ENCODE measurements around the gene G3BP1. TPM values are rescaled to one million over a fixed set of nuclear protein-coding genes. Genes with fewer than 3 reads are reported as not detected.
"Not testable (repeated sequence)": the region's sequence is repeated elsewhere in the genome, so short reads cannot be mapped to it uniquely, and the experiment has no call there.

G3BP1 gene
- total RNA-seq, 4 donors from 2014 or later: 35.4 to 88.6 (median 66.7) TPM

GRCh38 chr5:151855701-151856100 lies 83.9 kb downstream of the G3BP1 start:
- Histone ChIP-seq H3K27ac (no peak overlapping the region), H3K36me3 (no peaks in the 10 kb centered on the region), H3K4me3 (no peak overlapping the region), H3K4me1 (no peaks in the 10 kb centered on the region), H3K9me3 (no peaks in the 10 kb centered on the region), H3K27me3 (no peaks in the 10 kb centered on the region)
- in situ Hi-C loops (cut with MboI; ENCODE audit: low pct_ligation_motif_present in 1 of 4, low pct_unique_long_range_greater_than_20kb in 1 of 4, low sequenced_read_pairs in 3 of 4): no loop called here
- 87 to 90% methylated on average over 4 of the region's 4 CpGs for WGBS, 2 donors (ENCODE audit: low coverage in 1 of 2)
- DNase-seq: no peak
- TF ChIP-seq POLR2A (IDR thresholded peaks at IDR 0.05): no peak
- no peak for TF ChIP-seq CTCF (IDR thresholded peaks at IDR 0.05)
- no peak for TF ChIP-seq EP300 (IDR thresholded peaks at IDR 0.05; ENCODE audit: low read depth)
- TF ChIP-seq POLR2AphosphoS5 (IDR thresholded peaks at IDR 0.05): no peak
- intact Hi-C loops (cut with DNase I; ENCODE audit: low total_unique reads): no loop called here

GRCh38 chr5:151856861-151857260 lies 85.1 kb downstream of the G3BP1 start:
- intact Hi-C loops (cut with DNase I; ENCODE audit: low total_unique reads): no loop called here
- in situ Hi-C loops (cut with MboI; ENCODE audit: low pct_ligation_motif_present in 1 of 4, low pct_unique_long_range_greater_than_20kb in 1 of 4, low sequenced_read_pairs in 3 of 4): no loop called here
- 94% methylated on average over 5 of the region's 5 CpGs; no CpG with 5 or more reads in 1 of the 2 donors for WGBS, 2 donors (ENCODE audit: low coverage in 1 of 2)

DNA sequence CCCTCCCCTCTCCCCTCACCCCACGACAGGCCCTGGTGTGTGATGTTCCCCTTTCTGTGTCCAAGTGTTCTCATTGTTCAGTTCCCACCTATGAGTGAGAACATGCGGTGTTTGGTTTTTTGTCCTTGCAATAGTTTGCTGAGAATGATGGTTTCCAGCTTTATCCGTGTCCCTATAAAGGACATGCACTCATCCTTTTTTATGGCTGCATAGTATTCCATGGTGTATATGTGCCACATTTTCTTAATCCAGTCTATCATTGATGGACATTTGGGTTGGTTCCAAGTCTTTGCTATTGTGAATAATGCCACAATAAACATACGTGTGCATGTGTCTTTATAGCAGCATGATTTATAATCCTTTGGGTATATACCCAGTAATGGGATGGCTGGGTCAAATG lies 89.1 kb downstream of the G3BP1 start:
- WGBS, 2 donors (ENCODE audit: low coverage in 1 of 2): 83 to 93% methylated on average over 3 to 4 of the region's 4 CpGs
- H3K9me3 ChIP-seq; intact Hi-C loops (cut with DNase I; ENCODE audit: low total_unique reads); H3K36me3 ChIP-seq; in situ Hi-C loops (cut with MboI; ENCODE audit: low pct_ligation_motif_present in 1 of 4, low pct_unique_long_range_greater_than_20kb in 1 of 4, low sequenced_read_pairs in 3 of 4); DNase-seq; H3K27ac ChIP-seq; H3K4me1 ChIP-seq; H3K4me3 ChIP-seq; H3K27me3 ChIP-seq: not testable (repeated sequence)

More at GRCh38 chr5:151856861-151857260, 85.1 kb downstream of the G3BP1 start:
- no peaks in the 10 kb centered on the region for H3K4me1 ChIP-seq
- H3K27me3 ChIP-seq: no peaks in the 10 kb centered on the region
- no peaks in the 10 kb centered on the region for H3K36me3 ChIP-seq
- TF ChIP-seq CTCF (IDR thresholded peaks at IDR 0.05): no peak
- TF ChIP-seq POLR2A (IDR thresholded peaks at IDR 0.05): no peak
- no peak for TF ChIP-seq POLR2AphosphoS5 (IDR thresholded peaks at IDR 0.05)
- TF ChIP-seq EP300 (IDR thresholded peaks at IDR 0.05; ENCODE audit: low read depth): no peak
- no peaks in the 10 kb centered on the region for H3K9me3 ChIP-seq
- no peak overlapping the region for H3K27ac ChIP-seq
- no peak overlapping the region for H3K4me3 ChIP-seq
- no peak for DNase-seq

Other genes starting within 250 kb of the G3BP1 start
- gene FAT2, start 180.6 kb upstream of the G3BP1 start, total RNA-seq: not detected
- gene SPARC, start 85.0 kb upstream of the G3BP1 start, total RNA-seq: 100 to 1,000 TPM in 1 of 4 donors, 10 to 100 TPM in 3; 47.9 to 267 (median 85.1) TPM
- 10 to 100 TPM in 2 of 4 donors, 1 to 10 TPM in 2; 5.0 to 81.1 (median 31.7) TPM for gene ATOX1, start 13.3 kb upstream of the G3BP1 start, total RNA-seq
- gene GLRA1, start 152.9 kb downstream of the G3BP1 start, total RNA-seq: not detected